ENCODE measurements around the gene HEXIM1. TPM values are rescaled to one million over a fixed set of nuclear protein-coding genes. Genes with fewer than 3 reads are reported as not detected.

Gene HEXIM1
- total RNA-seq, 1 donor from 2014 or later: 62.5 TPM

- DNase-seq (ENCODE audit: low spot score): peak; percentile 56
Measured at GRCh38 chr17:45170931-45171337, 22.7 kb downstream of the HEXIM1 start.

GRCh38 chr17:45171338-45172231, 23.3 kb downstream of the HEXIM1 start:
- DNase-seq (ENCODE audit: low spot score): peak; percentile 74

GRCh38 chr17:45172232-45172540, 23.9 kb downstream of the HEXIM1 start:
- no peak for DNase-seq (ENCODE audit: low spot score)

- DNase-seq (ENCODE audit: low spot score): peak; percentile 66
Measured at GRCh38 chr17:45172541-45173286, 24.4 kb downstream of the HEXIM1 start.

- DNase-seq (ENCODE audit: low spot score): no peak
Measured at GRCh38 chr17:45175759-45176115, 27.5 kb downstream of the HEXIM1 start.

- no peak for DNase-seq (ENCODE audit: low spot score)
Measured at GRCh38 chr17:45177563-45177962, 29.3 kb downstream of the HEXIM1 start.

GRCh38 chr17:45184144-45184543, 35.9 kb downstream of the HEXIM1 start:
- no peak for DNase-seq (ENCODE audit: low spot score)

- no peak for DNase-seq (ENCODE audit: low spot score)
Measured at GRCh38 chr17:45186801-45187354, 38.6 kb downstream of the HEXIM1 start.

GRCh38 chr17:45189009-45189408, 40.7 kb downstream of the HEXIM1 start:
- DNase-seq (ENCODE audit: low spot score): no peak

- DNase-seq (ENCODE audit: low spot score): peak; percentile 32
Measured at GRCh38 chr17:45190503-45191255, 42.4 kb downstream of the HEXIM1 start.

GRCh38 chr17:45195424-45195823, 47.1 kb downstream of the HEXIM1 start:
- no peak for DNase-seq (ENCODE audit: low spot score)

- no peak for DNase-seq (ENCODE audit: low spot score)
Measured at GRCh38 chr17:45197108-45197507, 48.8 kb downstream of the HEXIM1 start.

- DNase-seq (ENCODE audit: low spot score): peak; percentile 89
Measured at GRCh38 chr17:45197555-45198334, 49.5 kb downstream of the HEXIM1 start.

GRCh38 chr17:45200701-45201100, 52.4 kb downstream of the HEXIM1 start:
- DNase-seq (ENCODE audit: low spot score): no peak

- no peak for DNase-seq (ENCODE audit: low spot score)
Measured at GRCh38 chr17:45201457-45201856, 53.2 kb downstream of the HEXIM1 start.

Other genes with a start within 250 kb of the HEXIM1 start
- gene EFTUD2, start 249.0 kb upstream of the HEXIM1 start, total RNA-seq: 72.8 TPM
- gene GFAP, start 233.0 kb upstream of the HEXIM1 start, total RNA-seq: 0.09 TPM
- gene KIF18B, start 200.7 kb upstream of the HEXIM1 start, total RNA-seq: 1.4 TPM
- 3.2 TPM for gene C1QL1, start 180.2 kb upstream of the HEXIM1 start, total RNA-seq
- 38.3 TPM for gene DCAKD, start 96.8 kb upstream of the HEXIM1 start, total RNA-seq
- 109 TPM for gene NMT1, start 87.2 kb upstream of the HEXIM1 start, total RNA-seq
- 63.6 TPM for gene PLCD3, start 16.0 kb upstream of the HEXIM1 start, total RNA-seq
- gene ACBD4, start 12.8 kb upstream of the HEXIM1 start, total RNA-seq: 29.8 TPM
- 14.9 TPM for gene HEXIM2, start 13.4 kb downstream of the HEXIM1 start, total RNA-seq
- gene FMNL1, start 73.4 kb downstream of the HEXIM1 start, total RNA-seq: 30.7 TPM
- not detected for gene SPATA32, start 113.6 kb downstream of the HEXIM1 start, total RNA-seq
- gene MAP3K14, start 168.5 kb downstream of the HEXIM1 start, total RNA-seq: 19.1 TPM